ENCODE results near the gene PATJ.

- TF ChIP-seq CTCF (IDR thresholded peaks at IDR 0.05) (no peak), EZH2phosphoT487 (IDR thresholded peaks at IDR 0.05; ENCODE audit: borderline replicate concordance, low read depth) (no peak), REST (IDR thresholded peaks at IDR 0.05; ENCODE audit: low read depth, low read length) (no peak)
Observed at GRCh38 chr1:62176597-62177312, 434.5 kb downstream of the PATJ start.

Data from SK-N-SH (cell line).